ENCODE measurements around the gene DMXL2.
"Not testable (repeated sequence)": the region's sequence is repeated elsewhere in the genome, so short reads cannot be mapped to it uniquely, and the experiment has no call there.

Gene DMXL2

GRCh38 chr15:51424780-51425179, 197.8 kb downstream of the DMXL2 start:
- TF ChIP-seq SNAI2 (CRISPR knock-in tag; IDR thresholded peaks at IDR 0.05): no peak
- no peak for TF ChIP-seq ZC3H10 (CRISPR knock-in tag; IDR thresholded peaks at IDR 0.05)
- TF ChIP-seq ZNF565 (CRISPR knock-in tag; conservative IDR thresholded peaks at IDR 0.05; ENCODE audit: low read depth): no peak
- TF ChIP-seq CSDC2 (CRISPR knock-in tag; IDR thresholded peaks at IDR 0.05): no peak
- no peak for TF ChIP-seq ARNTL (CRISPR knock-in tag; IDR thresholded peaks at IDR 0.05; ENCODE audit: borderline replicate concordance, low read depth)
- TF ChIP-seq GLIS3 (CRISPR knock-in tag; IDR thresholded peaks at IDR 0.05): no peak
- TF ChIP-seq BACH2 (CRISPR knock-in tag; IDR thresholded peaks at IDR 0.05; ENCODE audit: borderline replicate concordance): no peak
- TF ChIP-seq TSHZ2 (CRISPR knock-in tag; IDR thresholded peaks at IDR 0.05): no peak
- TF ChIP-seq ZFP30 (CRISPR knock-in tag; IDR thresholded peaks at IDR 0.05): no peak
- no peak for TF ChIP-seq OSR1 (CRISPR knock-in tag; IDR thresholded peaks at IDR 0.05)
- TF ChIP-seq, protein P1, sequence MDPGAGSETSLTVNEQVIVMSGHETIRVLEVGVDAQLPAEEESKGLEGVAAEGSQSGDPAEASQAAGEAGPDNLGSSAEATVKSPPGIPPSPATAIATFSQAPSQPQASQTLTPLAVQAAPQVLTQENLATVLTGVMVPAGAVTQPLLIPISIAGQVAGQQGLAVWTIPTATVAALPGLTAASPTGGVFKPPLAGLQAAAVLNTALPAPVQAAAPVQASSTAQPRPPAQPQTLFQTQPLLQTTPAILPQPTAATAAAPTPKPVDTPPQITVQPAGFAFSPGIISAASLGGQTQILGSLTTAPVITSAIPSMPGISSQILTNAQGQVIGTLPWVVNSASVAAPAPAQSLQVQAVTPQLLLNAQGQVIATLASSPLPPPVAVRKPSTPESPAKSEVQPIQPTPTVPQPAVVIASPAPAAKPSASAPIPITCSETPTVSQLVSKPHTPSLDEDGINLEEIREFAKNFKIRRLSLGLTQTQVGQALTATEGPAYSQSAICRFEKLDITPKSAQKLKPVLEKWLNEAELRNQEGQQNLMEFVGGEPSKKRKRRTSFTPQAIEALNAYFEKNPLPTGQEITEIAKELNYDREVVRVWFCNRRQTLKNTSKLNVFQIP (CRISPR knock-in tag; IDR thresholded peaks at IDR 0.05; ENCODE audit: borderline replicate concordance, low read depth): no peak
- TF ChIP-seq RARB (CRISPR knock-in tag; IDR thresholded peaks at IDR 0.05): no peak
- TF ChIP-seq, protein P2, sequence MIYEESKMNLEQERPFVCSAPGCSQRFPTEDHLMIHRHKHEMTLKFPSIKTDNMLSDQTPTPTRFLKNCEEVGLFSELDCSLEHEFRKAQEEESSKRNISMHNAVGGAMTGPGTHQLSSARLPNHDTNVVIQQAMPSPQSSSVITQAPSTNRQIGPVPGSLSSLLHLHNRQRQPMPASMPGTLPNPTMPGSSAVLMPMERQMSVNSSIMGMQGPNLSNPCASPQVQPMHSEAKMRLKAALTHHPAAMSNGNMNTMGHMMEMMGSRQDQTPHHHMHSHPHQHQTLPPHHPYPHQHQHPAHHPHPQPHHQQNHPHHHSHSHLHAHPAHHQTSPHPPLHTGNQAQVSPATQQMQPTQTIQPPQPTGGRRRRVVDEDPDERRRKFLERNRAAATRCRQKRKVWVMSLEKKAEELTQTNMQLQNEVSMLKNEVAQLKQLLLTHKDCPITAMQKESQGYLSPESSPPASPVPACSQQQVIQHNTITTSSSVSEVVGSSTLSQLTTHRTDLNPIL (CRISPR knock-in tag; IDR thresholded peaks at IDR 0.05; ENCODE audit: low read depth): no peak
- TF ChIP-seq PPARA (CRISPR knock-in tag; IDR thresholded peaks at IDR 0.05; ENCODE audit: borderline replicate concordance): no peak
- TF ChIP-seq ZFP3 (CRISPR knock-in tag; IDR thresholded peaks at IDR 0.05): no peak
- ATAC-seq: no peak

DNA sequence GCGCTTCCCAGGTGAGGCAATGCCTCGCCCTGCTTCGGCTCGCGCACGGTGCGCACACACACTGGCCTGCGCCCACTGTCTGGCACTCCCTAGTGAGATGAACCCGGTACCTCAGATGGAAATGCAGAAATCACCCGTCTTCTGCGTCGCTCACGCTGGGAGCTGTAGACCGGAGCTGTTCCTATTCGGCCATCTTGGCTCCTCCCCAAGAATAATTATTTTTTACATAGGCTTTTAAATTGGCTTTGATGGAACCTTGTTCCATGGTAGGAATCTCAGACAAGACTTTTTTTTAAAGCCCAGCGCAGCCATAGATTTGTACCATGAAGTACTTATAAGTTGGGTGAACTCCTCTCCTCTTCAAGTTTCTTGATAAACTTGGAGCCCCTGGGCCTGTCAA, 199.5 kb downstream of the DMXL2 start:
- ATAC-seq: not testable (repeated sequence)

DNA sequence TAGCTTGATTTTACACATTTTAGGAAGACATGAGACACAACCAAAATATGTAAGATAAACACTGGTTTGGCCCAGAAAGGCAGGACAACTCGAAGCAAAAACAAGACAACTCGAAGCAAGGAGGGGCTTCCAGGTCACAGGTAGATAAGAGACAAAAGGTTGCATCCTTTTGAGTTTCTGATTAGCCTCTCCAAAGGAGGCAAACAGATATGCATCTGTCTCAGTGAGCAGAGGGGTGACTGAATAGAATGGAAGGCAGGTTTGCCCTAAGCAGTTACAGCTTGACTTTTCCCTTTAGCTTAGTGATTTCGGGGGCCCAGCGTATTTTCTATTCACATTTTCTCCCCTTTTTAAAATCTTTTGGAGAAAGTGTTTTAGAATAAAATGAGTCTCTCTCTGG, 206.4 kb downstream of the DMXL2 start:
- TF ChIP-seq CSRNP3 (CRISPR knock-in tag; IDR thresholded peaks at IDR 0.05) (no peak), ZNF8 (CRISPR knock-in tag; IDR thresholded peaks at IDR 0.05) (no peak), ZFP30 (CRISPR knock-in tag; IDR thresholded peaks at IDR 0.05) (no peak), BACH2 (CRISPR knock-in tag; IDR thresholded peaks at IDR 0.05; ENCODE audit: borderline replicate concordance) (no peak), OSR1 (CRISPR knock-in tag; IDR thresholded peaks at IDR 0.05) (no peak), RARB (CRISPR knock-in tag; IDR thresholded peaks at IDR 0.05) (no peak), ZNF70 (CRISPR knock-in tag; IDR thresholded peaks at IDR 0.05) (no peak), ISL1 (CRISPR knock-in tag; IDR thresholded peaks at IDR 0.05) (no peak), TCF4 (CRISPR knock-in tag; IDR thresholded peaks at IDR 0.05; ENCODE audit: borderline replicate concordance) (no peak), ZFP3 (CRISPR knock-in tag; IDR thresholded peaks at IDR 0.05) (no peak), ARNTL (CRISPR knock-in tag; IDR thresholded peaks at IDR 0.05; ENCODE audit: borderline replicate concordance, low read depth) (no peak), ZC3H10 (CRISPR knock-in tag; IDR thresholded peaks at IDR 0.05) (no peak)
- TF ChIP-seq, protein P2 (CRISPR knock-in tag; IDR thresholded peaks at IDR 0.05; ENCODE audit: low read depth): no peak
- no peak for ATAC-seq

Data from SK-N-SH treated with all-trans-retinoic acid at 6 μM for 48 hours (cell line).